ENCODE measurements around the gene HIC2.
"Not testable (repeated sequence)": the region's sequence is repeated elsewhere in the genome, so short reads cannot be mapped to it uniquely, and the experiment has no call there.

Gene HIC2, protein sequence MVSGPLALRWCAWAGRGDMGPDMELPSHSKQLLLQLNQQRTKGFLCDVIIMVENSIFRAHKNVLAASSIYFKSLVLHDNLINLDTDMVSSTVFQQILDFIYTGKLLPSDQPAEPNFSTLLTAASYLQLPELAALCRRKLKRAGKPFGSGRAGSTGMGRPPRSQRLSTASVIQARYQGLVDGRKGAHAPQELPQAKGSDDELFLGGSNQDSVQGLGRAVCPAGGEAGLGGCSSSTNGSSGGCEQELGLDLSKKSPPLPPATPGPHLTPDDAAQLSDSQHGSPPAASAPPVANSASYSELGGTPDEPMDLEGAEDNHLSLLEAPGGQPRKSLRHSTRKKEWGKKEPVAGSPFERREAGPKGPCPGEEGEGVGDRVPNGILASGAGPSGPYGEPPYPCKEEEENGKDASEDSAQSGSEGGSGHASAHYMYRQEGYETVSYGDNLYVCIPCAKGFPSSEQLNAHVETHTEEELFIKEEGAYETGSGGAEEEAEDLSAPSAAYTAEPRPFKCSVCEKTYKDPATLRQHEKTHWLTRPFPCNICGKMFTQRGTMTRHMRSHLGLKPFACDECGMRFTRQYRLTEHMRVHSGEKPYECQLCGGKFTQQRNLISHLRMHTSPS

DNA sequence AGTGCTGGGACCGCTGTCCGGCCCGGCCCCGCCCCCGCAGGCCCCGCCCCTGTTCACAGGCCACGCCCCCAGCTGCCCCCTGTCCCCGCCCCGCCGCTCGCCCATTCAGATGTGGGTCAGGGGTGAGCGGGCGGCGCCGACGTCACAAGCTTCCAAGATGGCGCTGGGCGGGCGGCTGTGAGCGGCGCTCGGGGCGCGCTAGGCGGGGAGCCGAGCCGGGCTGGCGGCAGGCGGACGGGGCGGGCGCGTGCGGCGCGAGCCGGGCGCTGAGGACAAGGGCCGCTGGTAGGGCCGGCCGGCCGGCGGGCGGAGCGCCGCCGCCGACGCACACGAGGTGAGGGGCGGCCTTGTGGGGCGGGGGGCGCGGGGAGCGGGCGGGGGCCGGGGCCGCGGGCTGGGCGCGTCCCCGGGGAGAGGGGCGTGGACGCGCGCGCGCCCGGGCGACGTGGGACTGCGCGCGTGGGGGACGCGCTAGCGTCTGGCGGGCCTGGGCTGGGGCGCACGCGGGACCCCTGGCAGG lies at the start of gene HIC2:
TSS of gene HIC2 (plus strand) at position 145 of the 520 bp plus-strand sequence. CDS start 25,461 bp downstream, outside the sequence.
- not testable (repeated sequence) for H3K4me3 Mint-ChIP-seq; H3K27ac Mint-ChIP-seq; DNase-seq (ENCODE audit: low spot score); H3K27me3 Mint-ChIP-seq (ENCODE audit: low read depth); H3K36me3 Mint-ChIP-seq (ENCODE audit: low read depth); H3K4me1 Mint-ChIP-seq (ENCODE audit: low read depth); H3K9me3 Mint-ChIP-seq

DNA sequence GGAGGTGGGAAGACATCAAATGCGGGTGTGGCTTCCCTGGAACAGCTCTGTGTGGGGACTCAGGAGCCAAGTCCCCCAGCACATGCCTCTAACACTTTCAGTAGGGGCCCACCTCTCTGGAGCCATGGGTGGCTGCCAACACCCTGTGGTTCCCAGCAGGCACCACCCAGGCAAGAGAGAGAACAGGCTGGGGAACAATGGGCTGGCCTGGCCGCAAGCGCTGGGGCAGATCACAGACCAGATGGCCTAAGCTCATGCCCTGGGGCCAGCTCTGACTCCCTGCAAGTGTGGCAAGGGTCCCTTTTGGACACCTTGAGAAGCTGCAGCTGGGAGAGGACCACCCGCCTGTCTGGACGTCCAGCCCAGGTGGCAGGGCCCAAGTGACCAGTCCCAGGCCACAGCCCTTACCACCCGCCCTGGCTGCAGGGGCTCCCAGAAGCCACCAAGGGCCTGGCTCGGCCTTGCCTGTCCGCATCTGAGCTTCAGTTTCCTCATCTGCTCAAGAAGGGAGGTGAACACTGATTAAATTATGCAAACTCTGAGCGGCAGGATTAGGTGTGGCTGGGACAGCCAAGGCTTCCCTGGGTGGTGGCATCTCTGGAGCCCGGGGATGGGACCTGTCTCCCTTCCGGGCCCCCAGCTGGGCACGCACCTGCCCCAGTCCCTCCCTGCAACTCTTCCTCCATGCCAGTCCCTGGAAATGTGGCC lies 48.4 kb upstream of the HIC2 start:
- H3K27ac Mint-ChIP-seq; H3K36me3 Mint-ChIP-seq (ENCODE audit: low read depth); H3K4me1 Mint-ChIP-seq (ENCODE audit: low read depth); H3K9me3 Mint-ChIP-seq; H3K4me3 Mint-ChIP-seq; DNase-seq (ENCODE audit: low spot score); H3K27me3 Mint-ChIP-seq (ENCODE audit: low read depth): not testable (repeated sequence)

DNA sequence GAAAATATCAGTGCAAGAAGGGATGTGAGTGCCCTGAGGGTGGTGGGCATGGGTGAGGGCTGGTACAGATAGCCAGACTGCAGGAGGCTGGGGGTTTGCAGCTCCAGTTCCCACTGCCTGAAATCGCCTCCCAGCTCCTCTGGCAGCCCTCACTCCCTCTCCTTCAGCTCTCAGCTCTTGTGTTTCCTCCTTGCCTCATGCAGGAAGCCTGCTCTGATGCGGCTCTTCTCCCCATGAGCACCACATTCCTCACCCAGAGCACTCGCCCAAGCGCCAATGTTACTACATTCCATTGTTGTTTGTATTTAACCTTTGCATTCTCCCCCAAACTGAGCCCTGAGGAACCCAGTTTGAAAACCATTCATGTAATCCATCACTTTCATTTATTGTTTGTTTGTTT lies 41.3 kb upstream of the HIC2 start:
- not testable (repeated sequence) for H3K4me3 Mint-ChIP-seq; H3K9me3 Mint-ChIP-seq; H3K36me3 Mint-ChIP-seq (ENCODE audit: low read depth); H3K27ac Mint-ChIP-seq; DNase-seq (ENCODE audit: low spot score); H3K4me1 Mint-ChIP-seq (ENCODE audit: low read depth); H3K27me3 Mint-ChIP-seq (ENCODE audit: low read depth)

DNA sequence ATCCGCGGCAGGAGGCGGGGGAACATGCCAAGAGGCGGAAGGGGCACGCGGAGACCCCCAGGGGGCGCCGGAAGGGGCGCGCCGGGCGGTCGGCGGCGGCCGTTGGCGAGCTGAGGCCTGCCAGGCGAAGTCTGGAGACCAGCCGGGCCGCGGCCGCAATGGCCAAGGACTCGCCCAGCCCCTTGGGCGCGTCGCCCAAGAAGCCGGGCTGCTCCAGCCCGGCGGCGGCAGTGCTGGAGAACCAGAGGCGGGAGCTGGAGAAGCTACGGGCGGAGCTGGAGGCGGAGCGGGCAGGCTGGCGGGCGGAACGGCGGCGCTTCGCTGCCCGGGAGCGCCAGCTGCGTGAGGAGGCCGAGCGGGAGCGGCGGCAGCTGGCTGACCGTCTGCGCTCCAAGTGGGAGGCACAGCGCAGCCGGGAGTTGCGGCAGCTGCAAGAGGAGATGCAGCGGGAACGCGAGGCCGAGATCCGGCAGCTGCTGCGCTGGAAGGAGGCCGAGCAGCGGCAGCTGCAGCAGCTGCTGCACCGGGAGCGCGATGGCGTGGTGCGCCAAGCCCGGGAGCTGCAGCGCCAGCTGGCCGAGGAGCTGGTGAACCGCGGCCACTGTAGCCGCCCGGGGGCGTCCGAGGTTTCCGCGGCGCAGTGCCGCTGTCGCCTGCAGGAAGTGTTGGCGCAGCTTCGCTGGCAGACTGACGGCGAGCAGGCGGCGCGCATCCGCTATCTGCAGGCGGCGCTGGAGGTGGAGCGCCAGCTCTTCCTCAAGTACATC lies 33.3 kb upstream of the HIC2 start, which contains the start of gene RIMBP3B:
TSS of gene RIMBP3B (plus strand) at position 51 of the 767 bp plus-strand sequence. CDS start at position 159, 108 bp downstream.
- H3K9me3 Mint-ChIP-seq; DNase-seq (ENCODE audit: low spot score): not testable (repeated sequence)

DNA sequence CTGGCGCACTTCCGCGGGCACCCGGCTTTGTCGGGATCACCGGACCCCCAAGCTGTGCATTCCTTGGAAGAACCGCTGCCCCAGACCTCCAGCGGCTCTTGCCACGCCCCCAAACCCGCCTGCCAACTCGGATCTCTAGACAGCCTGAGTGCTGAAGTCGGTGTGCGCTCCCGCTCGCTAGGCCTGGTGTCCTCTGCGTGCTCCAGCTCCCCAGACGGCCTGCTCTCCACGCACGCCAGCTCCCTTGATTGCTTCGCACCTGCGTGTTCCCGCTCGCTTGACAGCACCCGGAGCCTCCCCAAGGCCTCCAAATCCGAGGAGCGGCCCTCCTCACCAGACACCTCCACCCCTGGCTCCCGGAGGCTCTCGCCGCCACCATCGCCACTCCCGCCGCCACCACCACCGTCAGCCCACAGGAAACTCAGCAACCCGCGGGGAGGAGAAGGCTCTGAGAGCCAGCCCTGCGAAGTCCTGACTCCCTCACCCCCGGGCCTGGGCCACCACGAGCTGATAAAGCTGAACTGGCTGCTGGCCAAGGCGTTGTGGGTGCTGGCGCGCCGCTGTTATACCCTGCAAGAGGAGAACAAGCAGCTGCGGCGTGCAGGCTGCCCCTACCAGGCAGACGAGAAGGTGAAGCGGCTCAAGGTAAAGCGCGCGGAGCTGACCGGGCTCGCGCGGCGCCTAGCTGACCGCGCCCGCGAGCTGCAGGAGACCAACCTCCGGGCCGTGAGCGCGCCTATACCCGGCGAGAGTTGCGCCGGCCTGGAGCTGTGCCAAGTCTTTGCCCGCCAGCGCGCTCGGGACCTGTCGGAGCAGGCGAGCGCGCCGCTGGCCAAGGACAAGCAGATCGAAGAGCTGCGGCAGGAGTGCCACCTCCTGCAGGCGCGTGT lies 32.5 kb upstream of the HIC2 start:
- not testable (repeated sequence) for H3K4me1 Mint-ChIP-seq (ENCODE audit: low read depth); H3K27ac Mint-ChIP-seq; DNase-seq (ENCODE audit: low spot score); H3K4me3 Mint-ChIP-seq; H3K36me3 Mint-ChIP-seq (ENCODE audit: low read depth); H3K27me3 Mint-ChIP-seq (ENCODE audit: low read depth); H3K9me3 Mint-ChIP-seq

More for the DNA sequence above, 33.3 kb upstream of the HIC2 start, which contains the start of gene RIMBP3B:
- H3K4me1 Mint-ChIP-seq (ENCODE audit: low read depth); H3K27ac Mint-ChIP-seq; H3K27me3 Mint-ChIP-seq (ENCODE audit: low read depth); H3K36me3 Mint-ChIP-seq (ENCODE audit: low read depth); H3K4me3 Mint-ChIP-seq: not testable (repeated sequence)

DNA sequence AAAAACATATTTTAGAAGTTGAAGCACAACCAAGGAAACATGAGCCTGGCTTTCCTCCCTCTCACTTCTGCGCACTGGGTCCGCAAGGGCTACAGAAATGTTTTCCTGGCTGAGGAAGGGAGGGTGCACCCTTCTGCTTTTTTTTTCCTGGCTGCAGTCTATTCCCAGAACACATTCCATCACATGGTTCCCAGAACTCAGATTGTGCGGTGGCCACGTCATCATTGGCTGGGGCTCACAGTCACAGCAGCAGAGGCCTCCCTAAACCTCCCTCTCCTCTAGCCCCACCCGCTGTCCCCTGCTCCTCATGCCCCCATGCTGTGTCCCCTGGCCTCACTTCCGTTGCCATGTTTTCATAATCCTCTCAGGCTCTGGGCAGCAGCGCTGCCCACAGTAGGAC lies 27.7 kb upstream of the HIC2 start:
- H3K4me1 Mint-ChIP-seq (ENCODE audit: low read depth); H3K9me3 Mint-ChIP-seq; H3K36me3 Mint-ChIP-seq (ENCODE audit: low read depth); DNase-seq (ENCODE audit: low spot score); H3K27me3 Mint-ChIP-seq (ENCODE audit: low read depth); H3K27ac Mint-ChIP-seq; H3K4me3 Mint-ChIP-seq: not testable (repeated sequence)

DNA sequence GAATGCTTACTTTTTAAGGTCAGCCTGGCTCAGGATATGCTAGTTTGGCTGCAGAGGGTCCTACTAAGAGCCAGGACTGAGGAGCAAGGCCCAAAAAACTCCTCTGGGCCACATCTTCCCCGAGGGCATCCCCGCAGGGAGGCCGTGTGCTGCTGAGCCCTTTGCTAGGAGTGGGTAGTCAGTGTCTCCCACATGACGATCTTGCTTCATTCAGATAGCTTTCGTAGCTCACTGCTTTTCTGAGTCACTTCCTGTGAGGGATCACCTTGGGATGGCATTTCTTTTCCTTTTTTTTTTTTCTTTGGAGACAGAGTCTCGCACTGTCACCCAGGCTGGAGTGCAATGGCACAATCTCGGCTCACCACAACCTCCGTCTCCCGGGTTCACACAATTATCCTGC lies 27.2 kb upstream of the HIC2 start:
- not testable (repeated sequence) for H3K27ac Mint-ChIP-seq; DNase-seq (ENCODE audit: low spot score); H3K4me1 Mint-ChIP-seq (ENCODE audit: low read depth); H3K36me3 Mint-ChIP-seq (ENCODE audit: low read depth); H3K9me3 Mint-ChIP-seq; H3K4me3 Mint-ChIP-seq; H3K27me3 Mint-ChIP-seq (ENCODE audit: low read depth)

DNA sequence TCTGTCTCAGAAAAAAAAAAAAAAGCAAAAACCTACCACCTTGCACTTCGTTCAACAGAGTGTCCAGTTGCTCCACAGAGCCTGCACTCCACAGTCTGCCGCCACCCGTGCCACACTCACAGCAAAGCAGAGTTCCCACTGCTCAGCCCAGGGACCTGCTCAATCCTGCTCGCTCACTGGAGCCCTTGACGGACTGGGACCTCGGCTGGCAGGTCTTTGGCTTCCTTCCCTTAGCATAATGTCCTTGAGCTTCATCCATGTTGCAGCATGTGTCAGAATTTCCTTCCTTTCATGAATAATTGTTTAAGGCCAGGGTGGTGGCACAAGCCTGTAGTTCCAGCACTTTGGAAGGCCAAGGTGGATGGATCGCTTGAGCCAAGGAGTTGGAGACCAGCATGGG lies 22.6 kb upstream of the HIC2 start:
- H3K4me3 Mint-ChIP-seq; DNase-seq (ENCODE audit: low spot score); H3K9me3 Mint-ChIP-seq; H3K27ac Mint-ChIP-seq; H3K27me3 Mint-ChIP-seq (ENCODE audit: low read depth); H3K36me3 Mint-ChIP-seq (ENCODE audit: low read depth); H3K4me1 Mint-ChIP-seq (ENCODE audit: low read depth): not testable (repeated sequence)

DNA sequence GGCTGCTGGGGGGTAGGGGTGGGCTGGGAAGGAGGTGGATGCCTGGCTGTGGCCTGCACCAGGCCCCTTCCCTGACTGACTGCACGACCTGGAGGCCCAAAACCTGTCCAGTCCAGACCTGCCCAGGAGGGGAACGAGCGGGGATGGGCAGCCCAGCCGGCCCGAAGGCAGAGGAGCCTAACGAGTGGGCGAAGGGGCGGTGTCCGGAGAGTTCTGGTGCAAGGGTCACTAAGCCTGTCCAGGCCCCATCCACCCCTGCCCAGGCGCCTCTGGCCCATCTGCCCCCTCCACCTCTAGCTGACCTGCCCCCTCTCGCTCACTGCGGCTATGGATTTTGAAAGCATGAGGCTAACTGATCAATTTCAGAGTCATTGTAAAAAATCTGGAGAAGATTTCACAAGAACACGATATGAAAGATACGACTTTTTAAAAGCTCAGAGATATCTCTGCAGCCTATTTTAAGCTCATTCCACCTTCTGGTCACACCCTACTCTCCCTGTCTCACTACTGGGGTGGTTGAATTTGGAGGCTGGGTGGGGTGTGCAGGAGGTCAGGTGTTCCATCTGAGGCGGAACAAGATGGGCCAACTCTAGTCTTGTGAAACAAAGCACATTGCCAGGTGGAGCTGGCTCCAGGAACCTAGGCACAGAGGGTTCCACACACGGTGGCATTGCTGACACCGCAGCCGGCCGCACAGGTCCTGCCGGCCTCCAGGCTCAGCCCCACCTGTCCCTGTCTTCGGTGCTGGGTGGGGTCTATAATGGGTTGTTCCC lies 15.8 kb upstream of the HIC2 start:
- H3K4me3 Mint-ChIP-seq; H3K36me3 Mint-ChIP-seq (ENCODE audit: low read depth); H3K27ac Mint-ChIP-seq; H3K9me3 Mint-ChIP-seq; DNase-seq (ENCODE audit: low spot score); H3K27me3 Mint-ChIP-seq (ENCODE audit: low read depth); H3K4me1 Mint-ChIP-seq (ENCODE audit: low read depth): not testable (repeated sequence)

DNA sequence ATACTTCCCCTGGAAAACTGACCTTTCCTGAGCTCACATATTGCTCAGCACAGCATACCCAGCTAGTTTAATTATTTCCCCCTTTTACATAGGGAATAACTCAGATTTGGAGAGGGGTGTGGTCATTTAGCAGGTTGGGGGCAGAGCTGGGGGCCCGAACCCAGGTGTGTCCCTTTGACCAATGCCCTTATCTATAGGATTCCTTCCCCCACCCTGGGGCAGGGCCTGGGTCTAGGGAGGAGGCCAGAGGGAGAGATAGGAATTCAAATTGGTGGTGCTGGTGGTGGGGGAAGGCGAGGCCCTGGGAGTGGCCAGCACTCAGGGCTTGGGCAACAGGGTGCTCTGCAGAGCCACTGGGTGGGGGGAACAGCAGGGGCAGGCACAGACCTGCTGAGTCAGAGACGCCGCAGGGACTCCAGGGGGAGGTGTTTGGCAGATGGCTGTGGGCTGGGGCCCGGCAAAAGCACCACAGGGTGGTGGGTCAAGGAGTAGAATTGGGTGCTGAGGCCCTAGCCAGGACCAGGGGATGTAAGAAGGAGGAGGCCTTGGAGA lies 14.3 kb upstream of the HIC2 start:
- not testable (repeated sequence) for H3K27me3 Mint-ChIP-seq (ENCODE audit: low read depth); H3K9me3 Mint-ChIP-seq; H3K4me1 Mint-ChIP-seq (ENCODE audit: low read depth); H3K36me3 Mint-ChIP-seq (ENCODE audit: low read depth); H3K27ac Mint-ChIP-seq; H3K4me3 Mint-ChIP-seq; DNase-seq (ENCODE audit: low spot score)

DNA sequence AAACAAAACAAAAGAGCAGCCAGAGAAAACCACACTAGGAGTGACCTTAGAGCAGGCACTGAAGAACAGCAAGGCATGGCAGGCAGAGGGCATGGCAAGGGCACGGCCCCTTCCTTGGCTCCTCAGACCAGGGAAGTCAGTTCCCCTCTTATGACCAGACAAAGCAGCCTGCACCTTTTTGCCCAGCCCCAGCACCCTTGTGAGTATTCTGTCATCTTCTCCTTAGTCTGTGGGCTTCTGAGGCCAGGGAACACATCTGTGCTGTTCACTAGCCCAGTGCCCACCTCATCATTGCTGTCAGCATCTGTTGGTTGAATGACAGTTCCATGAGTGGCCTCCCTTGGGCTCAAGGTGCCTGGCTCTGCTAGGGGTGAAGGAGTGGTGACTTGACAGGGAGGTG lies 10.0 kb upstream of the HIC2 start:
- H3K4me3 Mint-ChIP-seq; H3K27ac Mint-ChIP-seq; H3K4me1 Mint-ChIP-seq (ENCODE audit: low read depth); DNase-seq (ENCODE audit: low spot score); H3K9me3 Mint-ChIP-seq; H3K27me3 Mint-ChIP-seq (ENCODE audit: low read depth); H3K36me3 Mint-ChIP-seq (ENCODE audit: low read depth): not testable (repeated sequence)

DNA sequence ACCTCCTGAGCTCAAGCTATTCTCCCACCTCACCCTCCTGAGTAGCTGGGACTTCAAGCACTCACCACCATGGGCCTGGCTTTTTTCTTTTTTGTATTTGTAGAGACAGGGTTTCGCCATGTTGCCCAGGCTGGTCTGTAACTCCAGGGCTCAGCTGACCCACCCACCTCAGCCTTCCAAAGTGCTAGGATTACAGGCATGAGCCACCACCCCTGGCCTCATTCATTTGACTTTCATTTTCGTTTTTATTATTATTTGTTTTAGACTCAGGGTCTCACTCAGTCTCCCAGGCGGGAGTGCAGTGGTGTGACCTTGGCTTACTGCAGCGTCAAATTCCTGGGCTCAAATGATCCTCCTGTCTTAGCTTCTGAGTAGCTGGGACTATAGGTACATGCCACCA lies 9.4 kb upstream of the HIC2 start:
- not testable (repeated sequence) for H3K36me3 Mint-ChIP-seq (ENCODE audit: low read depth); H3K9me3 Mint-ChIP-seq; H3K4me3 Mint-ChIP-seq; H3K27me3 Mint-ChIP-seq (ENCODE audit: low read depth); DNase-seq (ENCODE audit: low spot score); H3K27ac Mint-ChIP-seq; H3K4me1 Mint-ChIP-seq (ENCODE audit: low read depth)
